ENCODE results near the gene CADPS2. TPM values are rescaled to one million over a fixed set of nuclear protein-coding genes. Genes with fewer than 3 reads are reported as not detected.

CADPS2 gene
- total and polyA plus RNA-seq, 4 experiments from 2014 or later, result not detected

- POLR2A ChIA-PET (ENCODE audit: partially characterized antibody), result no interaction called here
- Mint-ChIP-seq H3K27ac (no peak overlapping the region), H3K9me3 (peaks cover 0 to 10% (median 6%) of the 10 kb centered on the region in 8 donors), H3K4me1 (no peaks in the 10 kb centered on the region), H3K4me3 (no peak overlapping the region), H3K27me3 (no peaks in the 10 kb centered on the region), H3K36me3 (no peaks in the 10 kb centered on the region)
- Histone ChIP-seq H3K27me3 (ENCODE audit: insufficient read depth, low read length) (no peaks in the 10 kb centered on the region), H3K36me3 (ENCODE audit: insufficient read depth, low read length) (no peaks in the 10 kb centered on the region), H3K4me1 (ENCODE audit: insufficient read depth, low read length) (no peaks in the 10 kb centered on the region), H3K4me3 (ENCODE audit: low read length in 2 of 2) (no peak overlapping the region), H3K27ac (ENCODE audit: low read depth, low read length) (no peak overlapping the region), H3K9me3 (ENCODE audit: control insufficient read depth in 1 of 2, low read length in 2 of 2) (no peaks in the 10 kb centered on the region)
- intact Hi-C loops (cut with micrococcal nuclease), result no loop called here
- no peak for DNase-seq
- CTCF ChIA-PET (ENCODE audit: partially characterized antibody), result no interaction called here
Measured at GRCh38 chr7:122628651-122629411, 257.4 kb downstream of the CADPS2 start.

- Mint-ChIP-seq H3K27ac (no peak overlapping the region), H3K4me3 (no peak overlapping the region), H3K36me3 (no peaks in the 10 kb centered on the region), H3K9me3 (peaks cover 0 to 10% (median 4%) of the 10 kb centered on the region in 8 donors), H3K27me3 (no peaks in the 10 kb centered on the region), H3K4me1 (no peaks in the 10 kb centered on the region)
- H3K9me3 ChIP-seq (ENCODE audit: control insufficient read depth in 1 of 2, low read length in 2 of 2), result no peaks in the 10 kb centered on the region
- no peaks in the 10 kb centered on the region for H3K4me1 ChIP-seq (ENCODE audit: insufficient read depth, low read length)
- H3K36me3 ChIP-seq (ENCODE audit: insufficient read depth, low read length), result no peaks in the 10 kb centered on the region
- CTCF ChIA-PET (ENCODE audit: partially characterized antibody), result no interaction called here
- no peak for DNase-seq
- POLR2A ChIA-PET (ENCODE audit: partially characterized antibody), result no interaction called here
- intact Hi-C loops (cut with micrococcal nuclease), result no loop called here
- no peak overlapping the region for H3K4me3 ChIP-seq (ENCODE audit: low read length in 2 of 2)
- no peaks in the 10 kb centered on the region for H3K27me3 ChIP-seq (ENCODE audit: insufficient read depth, low read length)
- no peak overlapping the region for H3K27ac ChIP-seq (ENCODE audit: low read depth, low read length)
Measured at GRCh38 chr7:122626785-122627184, 259.5 kb downstream of the CADPS2 start.

- Mint-ChIP-seq H3K4me3 (no peak overlapping the region), H3K27me3 (no peaks in the 10 kb centered on the region), H3K4me1 (no peaks in the 10 kb centered on the region), H3K27ac (no peak overlapping the region), H3K9me3 (peaks cover 0 to 10% (median 3%) of the 10 kb centered on the region in 8 donors), H3K36me3 (no peaks in the 10 kb centered on the region)
- CTCF ChIA-PET (ENCODE audit: partially characterized antibody), result no interaction called here
- no peaks in the 10 kb centered on the region for H3K4me1 ChIP-seq (ENCODE audit: insufficient read depth, low read length)
- no peaks in the 10 kb centered on the region for H3K36me3 ChIP-seq (ENCODE audit: insufficient read depth, low read length)
- H3K27ac ChIP-seq (ENCODE audit: low read depth, low read length), result no peak overlapping the region
- H3K9me3 ChIP-seq (ENCODE audit: control insufficient read depth in 1 of 2, low read length in 2 of 2), result no peaks in the 10 kb centered on the region
- POLR2A ChIA-PET (ENCODE audit: partially characterized antibody), result no interaction called here
- H3K4me3 ChIP-seq (ENCODE audit: low read length in 2 of 2), result no peak overlapping the region
- H3K27me3 ChIP-seq (ENCODE audit: insufficient read depth, low read length), result no peaks in the 10 kb centered on the region
- intact Hi-C loops (cut with micrococcal nuclease), result no loop called here
- no peak for DNase-seq
Measured at GRCh38 chr7:122622682-122623081, 263.6 kb downstream of the CADPS2 start.

GRCh38 chr7:122619664-122620063 is 266.6 kb downstream of the CADPS2 start:
- H3K27me3 Mint-ChIP-seq, result no peaks in the 10 kb centered on the region
- Histone ChIP-seq H3K27me3 (ENCODE audit: insufficient read depth, low read length) (no peaks in the 10 kb centered on the region), H3K4me3 (ENCODE audit: low read length in 2 of 2) (no peak overlapping the region), H3K4me1 (ENCODE audit: insufficient read depth, low read length) (no peaks in the 10 kb centered on the region), H3K9me3 (ENCODE audit: control insufficient read depth in 1 of 2, low read length in 2 of 2) (no peaks in the 10 kb centered on the region), H3K36me3 (ENCODE audit: insufficient read depth, low read length) (no peaks in the 10 kb centered on the region), H3K27ac (ENCODE audit: low read depth, low read length) (no peak overlapping the region)
- H3K9me3 Mint-ChIP-seq, result peaks cover 0 to 5% (median under 1%) of the 10 kb centered on the region in 8 donors
- H3K4me3 Mint-ChIP-seq, result no peak overlapping the region
- H3K36me3 Mint-ChIP-seq, result no peaks in the 10 kb centered on the region
- intact Hi-C loops (cut with micrococcal nuclease), result no loop called here
- ChIA-PET POLR2A (ENCODE audit: partially characterized antibody) (no interaction called here), CTCF (ENCODE audit: partially characterized antibody) (no interaction called here)
- H3K4me1 Mint-ChIP-seq, result no peaks in the 10 kb centered on the region
- no peak for DNase-seq
- no peak overlapping the region for H3K27ac Mint-ChIP-seq

- H3K27me3 Mint-ChIP-seq, result no peaks in the 10 kb centered on the region
- CTCF ChIA-PET (ENCODE audit: partially characterized antibody), result no interaction called here
Measured at GRCh38 chr7:122618585-122619189, 267.6 kb downstream of the CADPS2 start.

DNA sequence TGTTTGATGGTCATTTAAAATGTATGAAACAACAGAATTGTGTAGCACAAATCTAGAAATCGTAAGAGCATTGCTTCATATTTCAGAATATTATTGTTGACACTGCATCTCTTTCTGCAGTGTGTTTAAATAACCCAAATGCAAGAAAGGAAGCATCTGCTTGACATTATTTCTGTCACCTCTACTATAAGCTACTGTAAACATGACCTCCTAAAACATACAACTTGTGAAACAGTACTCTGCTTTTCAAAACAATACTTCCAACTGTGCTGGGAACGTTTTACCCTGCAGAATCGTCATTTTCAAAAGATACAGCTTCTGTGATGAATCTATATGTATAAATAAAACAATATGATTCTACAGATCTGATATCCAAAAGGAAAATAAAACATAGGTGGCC is 269.3 kb downstream of the CADPS2 start:
- H3K27ac ChIP-seq (ENCODE audit: low read depth, low read length), result no peak overlapping the region
- no peaks in the 10 kb centered on the region for H3K36me3 ChIP-seq (ENCODE audit: insufficient read depth, low read length)
- Mint-ChIP-seq H3K36me3 (no peaks in the 10 kb centered on the region), H3K4me1 (no peaks in the 10 kb centered on the region), H3K27ac (no peak overlapping the region), H3K9me3 (peaks cover 0 to 4% (median 2%) of the 10 kb centered on the region in 8 donors), H3K27me3 (no peaks in the 10 kb centered on the region), H3K4me3 (no peak overlapping the region)
- intact Hi-C loops (cut with micrococcal nuclease), result no loop called here
- no peaks in the 10 kb centered on the region for H3K27me3 ChIP-seq (ENCODE audit: insufficient read depth, low read length)
- ChIA-PET POLR2A (ENCODE audit: partially characterized antibody) (no interaction called here), CTCF (ENCODE audit: partially characterized antibody) (no interaction called here)
- no peak for DNase-seq
- H3K9me3 ChIP-seq (ENCODE audit: control insufficient read depth in 1 of 2, low read length in 2 of 2), result no peaks in the 10 kb centered on the region
- no peak overlapping the region for H3K4me3 ChIP-seq (ENCODE audit: low read length in 2 of 2)
- H3K4me1 ChIP-seq (ENCODE audit: insufficient read depth, low read length), result no peaks in the 10 kb centered on the region

More at GRCh38 chr7:122618585-122619189, 267.6 kb downstream of the CADPS2 start:
- Mint-ChIP-seq H3K36me3 (no peaks in the 10 kb centered on the region), H3K4me1 (no peaks in the 10 kb centered on the region), H3K27ac (no peak overlapping the region), H3K9me3 (peaks cover 0 to 4% (median 0%) of the 10 kb centered on the region in 8 donors), H3K4me3 (no peak overlapping the region)
- Histone ChIP-seq H3K4me1 (ENCODE audit: insufficient read depth, low read length) (no peaks in the 10 kb centered on the region), H3K36me3 (ENCODE audit: insufficient read depth, low read length) (no peaks in the 10 kb centered on the region), H3K4me3 (ENCODE audit: low read length in 2 of 2) (no peak overlapping the region), H3K27ac (ENCODE audit: low read depth, low read length) (no peak overlapping the region), H3K9me3 (ENCODE audit: control insufficient read depth in 1 of 2, low read length in 2 of 2) (no peaks in the 10 kb centered on the region), H3K27me3 (ENCODE audit: insufficient read depth, low read length) (no peaks in the 10 kb centered on the region)
- POLR2A ChIA-PET (ENCODE audit: partially characterized antibody), result no interaction called here
- no peak for DNase-seq
- intact Hi-C loops (cut with micrococcal nuclease), result no loop called here

- Histone ChIP-seq H3K4me3 (ENCODE audit: low read length in 2 of 2) (no peak overlapping the region), H3K36me3 (ENCODE audit: insufficient read depth, low read length) (no peaks in the 10 kb centered on the region), H3K9me3 (ENCODE audit: control insufficient read depth in 1 of 2, low read length in 2 of 2) (no peaks in the 10 kb centered on the region), H3K4me1 (ENCODE audit: insufficient read depth, low read length) (no peaks in the 10 kb centered on the region), H3K27me3 (ENCODE audit: insufficient read depth, low read length) (no peaks in the 10 kb centered on the region), H3K27ac (ENCODE audit: low read depth, low read length) (no peak overlapping the region)
- ChIA-PET POLR2A (ENCODE audit: partially characterized antibody) (no interaction called here), CTCF (ENCODE audit: partially characterized antibody) (no interaction called here)
- intact Hi-C loops (cut with micrococcal nuclease), result no loop called here
- Mint-ChIP-seq H3K36me3 (no peaks in the 10 kb centered on the region), H3K4me1 (no peaks in the 10 kb centered on the region), H3K9me3 (peaks cover 0 to 8% (median 2%) of the 10 kb centered on the region in 8 donors), H3K27ac (no peak overlapping the region), H3K27me3 (no peaks in the 10 kb centered on the region), H3K4me3 (no peak overlapping the region)
- DNase-seq, result no peak
Measured at GRCh38 chr7:122605929-122606328, 280.3 kb downstream of the CADPS2 start.
